Gastroesophageal sphincter (tissue), 4 donors: Measurements from ENCODE around the gene NGEF. TPM values are rescaled to one million over a fixed set of nuclear protein-coding genes. Genes with fewer than 3 reads are reported as not detected.

Source experiments
- ATAC-seq: fragments of 150-250 bp; one replicate; pipeline ENCODE4 v1.9.1; 2016; ENCODE audit warnings: mild to moderate bottlenecking, moderate library complexity
- H3K27ac ChIP-seq, 4 donors: fragments of 200-600 bp; sonication (generic) in 3 of 4; 1 replicate in 3 of 4; 2 replicates in 1 of 4; pipeline ENCODE4 v1.5.1; 2016 to 2019
- H3K27me3 ChIP-seq: fragments of 200-600 bp; sonication (generic); one replicate; pipeline ENCODE4 v1.5.1; 2019
- H3K36me3 ChIP-seq, 2 donors: fragments of 200-600 bp; sonication (generic); one replicate each; pipeline ENCODE4 v1.5.1; 2019; ENCODE audit warnings: control low read depth in 1 of 2
- H3K4me1 ChIP-seq, 3 donors: fragments of 200-600 bp; sonication (generic); 1 replicate in 2 of 3; 2 replicates in 1 of 3; pipeline ENCODE4 v1.5.1; 2016 to 2019; ENCODE audit warnings: control low read depth in 2 of 3
- H3K4me3 ChIP-seq, 2 donors: fragments of 200-600 bp; sonication (generic); one replicate each; pipeline ENCODE4 v1.5.1; 2019; ENCODE audit warnings: mild to moderate bottlenecking in 1 of 2, moderate library complexity in 1 of 2
- H3K9me3 ChIP-seq, 3 donors: fragments of 200-600 bp; sonication (generic); one replicate each; pipeline ENCODE4 v1.5.1; 2017 to 2019; ENCODE audit warnings: control low read depth in 2 of 3
- EP300 ChIP-seq: sonication (generic); formaldehyde crosslinking; IDR thresholded peaks from one replicate; pipeline ENCODE4 v1.6.1; 2017; ENCODE audit warnings: antibody characterized with exemption, mild to moderate bottlenecking
- POLR2A ChIP-seq, 2 donors: fragments of 450-650 bp; IDR thresholded peaks; one replicate each; pipeline ENCODE4 v1.6.1; 2017; ENCODE audit warnings: antibody characterized with exemption in 2 of 2, mild to moderate bottlenecking in 2 of 2, moderate library complexity in 1 of 2
- POLR2AphosphoS5 ChIP-seq: sonication (generic); formaldehyde crosslinking; IDR thresholded peaks from one replicate; pipeline ENCODE4 v1.6.1; 2017; ENCODE audit warnings: antibody characterized with exemption
- WGBS, 2 donors: methylation state at CpG; one replicate each; pipeline ENCODE4 v1.1.5; 2018; ENCODE audit warnings: low coverage in 1 of 2; 5-methylcytosine and 5-hydroxymethylcytosine counted together
- total RNA-seq, 4 donors: library from RNA; depleted of rRNA; stranded (reverse); fragments of >200 nt; gene quantifications; one replicate each; pipeline ENCODE4 v1.1.0, GENCODE V29; 2016
- TF ChIP-seq, protein P1 (sequence below), 4 experiments: fragments of 200-600 bp in 2 of 4; fragments of 450-650 bp in 2 of 4; sonication (generic) in 1 of 4; IDR thresholded peaks; one replicate each; pipeline ENCODE4 v1.5.1; 2017 to 2019; ENCODE audit warnings: antibody characterized with exemption in 4 of 4, mild to moderate bottlenecking in 2 of 4, moderate library complexity in 2 of 4

NGEF gene
- total RNA-seq, 4 donors from 2014 or later: 0.40 to 0.49 (median 0.46) TPM; not detected in 1

DNA sequence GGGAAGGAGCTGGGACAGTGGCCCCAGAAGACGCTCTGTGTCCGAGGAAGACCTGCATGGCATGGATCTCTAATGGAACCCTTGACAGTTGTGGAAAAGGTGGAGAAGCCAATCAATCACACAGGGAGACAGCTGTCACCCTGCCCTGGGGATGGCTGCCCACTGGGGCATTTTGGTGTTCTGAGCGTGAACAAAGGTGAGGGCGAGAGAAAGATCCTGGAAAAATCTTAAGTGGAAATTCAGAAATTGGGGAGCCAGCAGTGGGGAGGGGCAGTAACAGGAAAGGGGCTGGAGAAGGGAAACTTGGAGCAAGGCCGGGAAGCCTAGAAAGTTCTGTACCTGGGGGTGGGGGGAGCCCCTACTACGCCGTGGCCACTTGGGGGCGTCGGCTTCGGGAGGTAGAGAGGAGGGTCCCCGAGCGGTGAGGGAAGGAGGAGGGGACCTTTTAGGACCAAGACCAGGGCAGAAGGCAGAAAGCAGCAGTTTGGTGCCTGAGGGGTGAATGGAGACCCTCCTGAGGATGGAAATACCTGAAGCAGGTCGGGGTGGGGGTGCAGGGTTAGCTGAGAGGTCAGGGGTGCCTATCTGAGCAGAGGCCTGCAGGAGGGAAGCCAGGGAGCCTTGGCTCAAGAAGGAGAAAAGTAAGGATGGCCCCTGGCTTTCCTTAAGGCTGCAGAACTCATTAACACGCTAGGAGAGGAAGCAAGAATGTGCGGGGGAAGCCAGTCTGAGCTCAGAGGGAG is 30.0 kb downstream of the NGEF start:
- TF ChIP-seq EP300 (no peak), POLR2AphosphoS5 (no peak), POLR2A (IDR thresholded peaks at IDR 0.05) (no peak)
- TF ChIP-seq, protein P1, sequence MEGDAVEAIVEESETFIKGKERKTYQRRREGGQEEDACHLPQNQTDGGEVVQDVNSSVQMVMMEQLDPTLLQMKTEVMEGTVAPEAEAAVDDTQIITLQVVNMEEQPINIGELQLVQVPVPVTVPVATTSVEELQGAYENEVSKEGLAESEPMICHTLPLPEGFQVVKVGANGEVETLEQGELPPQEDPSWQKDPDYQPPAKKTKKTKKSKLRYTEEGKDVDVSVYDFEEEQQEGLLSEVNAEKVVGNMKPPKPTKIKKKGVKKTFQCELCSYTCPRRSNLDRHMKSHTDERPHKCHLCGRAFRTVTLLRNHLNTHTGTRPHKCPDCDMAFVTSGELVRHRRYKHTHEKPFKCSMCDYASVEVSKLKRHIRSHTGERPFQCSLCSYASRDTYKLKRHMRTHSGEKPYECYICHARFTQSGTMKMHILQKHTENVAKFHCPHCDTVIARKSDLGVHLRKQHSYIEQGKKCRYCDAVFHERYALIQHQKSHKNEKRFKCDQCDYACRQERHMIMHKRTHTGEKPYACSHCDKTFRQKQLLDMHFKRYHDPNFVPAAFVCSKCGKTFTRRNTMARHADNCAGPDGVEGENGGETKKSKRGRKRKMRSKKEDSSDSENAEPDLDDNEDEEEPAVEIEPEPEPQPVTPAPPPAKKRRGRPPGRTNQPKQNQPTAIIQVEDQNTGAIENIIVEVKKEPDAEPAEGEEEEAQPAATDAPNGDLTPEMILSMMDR (IDR thresholded peaks at IDR 0.05): no peak
- Histone ChIP-seq H3K27ac (no peak overlapping the region), H3K4me1 (peaks cover 0 to 2% (median 0%) of the 10 kb centered on the region in 3 donors), H3K27me3 (peaks cover 70% of the 10 kb centered on the region), H3K36me3 (no peaks in the 10 kb centered on the region), H3K4me3 (no peak overlapping the region), H3K9me3 (peaks cover 0 to 13% (median 0%) of the 10 kb centered on the region in 3 donors)
- no peak for ATAC-seq
- 42% methylated on average over 10 to 11 of the region's 15 CpGs for WGBS, 2 donors

- H3K9me3 ChIP-seq: peaks cover 0 to 13% (median 0%) of the 10 kb centered on the region in 3 donors
- ATAC-seq: no peak
- H3K4me1 ChIP-seq: no peaks in the 10 kb centered on the region
- no peak for TF ChIP-seq EP300
- TF ChIP-seq POLR2AphosphoS5: no peak
- TF ChIP-seq, protein P1 (IDR thresholded peaks at IDR 0.05): no peak
- H3K27ac ChIP-seq: no peak overlapping the region
- 100% methylated on average over 1 to 3 of the region's 5 CpGs for WGBS, 2 donors
- no peaks in the 10 kb centered on the region for H3K36me3 ChIP-seq
- H3K4me3 ChIP-seq: no peak overlapping the region
- H3K27me3 ChIP-seq: peaks cover 70% of the 10 kb centered on the region
These were observed 31.2 kb downstream of the NGEF start for GRCh38 chr2:232981767-232982360.

DNA sequence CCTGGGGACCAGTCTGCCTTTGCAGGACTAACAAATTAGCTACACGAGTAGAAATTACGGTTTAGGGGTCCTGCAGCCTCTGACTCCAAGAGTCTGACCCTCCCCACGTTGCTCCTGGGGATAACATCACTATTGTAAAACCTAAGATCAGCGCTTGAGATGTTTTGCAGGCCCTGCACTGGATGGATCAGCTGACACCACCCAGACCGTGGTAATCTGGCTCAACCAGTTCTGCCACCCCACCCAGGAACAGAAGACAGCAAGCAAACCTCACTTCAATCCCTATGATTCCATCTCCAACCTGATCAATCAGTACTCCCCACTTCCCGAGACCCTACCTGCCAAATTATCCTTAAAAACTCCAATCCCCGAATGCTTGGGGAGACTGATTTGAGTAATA is 31.7 kb downstream of the NGEF start:
- Histone ChIP-seq H3K27ac (no peak overlapping the region), H3K4me3 (no peak overlapping the region), H3K27me3 (peaks cover 67% of the 10 kb centered on the region), H3K4me1 (no peaks in the 10 kb centered on the region), H3K9me3 (peaks cover 0 to 11% (median 0%) of the 10 kb centered on the region in 3 donors), H3K36me3 (no peaks in the 10 kb centered on the region)
- ATAC-seq: no peak
- TF ChIP-seq POLR2A (IDR thresholded peaks at IDR 0.05) (no peak), POLR2AphosphoS5 (no peak), EP300 (no peak)
- TF ChIP-seq, protein P1 (IDR thresholded peaks at IDR 0.05): no peak
- 61 to 79% methylated on average over 4 to 5 of the region's 7 CpGs for WGBS, 2 donors

GRCh38 chr2:232980683-232981082 is 32.4 kb downstream of the NGEF start:
- ATAC-seq: no peak
- H3K4me1 ChIP-seq: no peaks in the 10 kb centered on the region
- H3K9me3 ChIP-seq: peaks cover 0 to 4% (median 0%) of the 10 kb centered on the region in 3 donors
- TF ChIP-seq, protein P1 (IDR thresholded peaks at IDR 0.05): no peak
- TF ChIP-seq EP300 (no peak), POLR2A (IDR thresholded peaks at IDR 0.05) (no peak), POLR2AphosphoS5 (no peak)
- no peak overlapping the region for H3K27ac ChIP-seq
- 100% methylated on average over 4 of the region's 7 CpGs; no CpG with 5 or more reads in 1 of the 2 donors for WGBS, 2 donors
- no peak overlapping the region for H3K4me3 ChIP-seq
- H3K27me3 ChIP-seq: peaks cover 60% of the 10 kb centered on the region
- H3K36me3 ChIP-seq: no peaks in the 10 kb centered on the region
